ENCODE measurements around the gene KANSL3.
"Not testable (repeated sequence)": the region's sequence is repeated elsewhere in the genome, so short reads cannot be mapped to it uniquely, and the experiment has no call there.

The KANSL3 gene

GRCh38 chr2:96602330-96602823 is 35.7 kb downstream of the KANSL3 start:
- DNase-seq: no peak

- no peak for DNase-seq
These were observed 36.5 kb downstream of the KANSL3 start for GRCh38 chr2:96601382-96602292.

- DNase-seq: no peak
These were observed 38.2 kb downstream of the KANSL3 start for GRCh38 chr2:96599941-96600340.

GRCh38 chr2:96596596-96596995 is 41.5 kb downstream of the KANSL3 start:
- no peak for DNase-seq

- DNase-seq: no peak
These were observed 43.4 kb downstream of the KANSL3 start for GRCh38 chr2:96594691-96595152.

- no peak for DNase-seq
These were observed 43.8 kb downstream of the KANSL3 start for GRCh38 chr2:96594282-96594681.

GRCh38 chr2:96591494-96591893 is 46.6 kb downstream of the KANSL3 start:
- no peak for DNase-seq

GRCh38 chr2:96591054-96591453 is 47.1 kb downstream of the KANSL3 start:
- DNase-seq: no peak

- no peak for DNase-seq
These were observed 50.3 kb downstream of the KANSL3 start for GRCh38 chr2:96587843-96588242.

GRCh38 chr2:96584017-96584416 is 54.1 kb downstream of the KANSL3 start:
- no peak for DNase-seq

GRCh38 chr2:96580771-96581170 is 57.3 kb downstream of the KANSL3 start:
- no peak for DNase-seq

- no peak for DNase-seq
These were observed 58.7 kb downstream of the KANSL3 start for GRCh38 chr2:96579422-96579821.

GRCh38 chr2:96578731-96579130 is 59.4 kb downstream of the KANSL3 start:
- DNase-seq: no peak

- DNase-seq: no peak
These were observed 60.6 kb downstream of the KANSL3 start for GRCh38 chr2:96577501-96577900.

- DNase-seq: no peak
These were observed 62.2 kb downstream of the KANSL3 start for GRCh38 chr2:96575785-96576456.

GRCh38 chr2:96574364-96574763 is 63.7 kb downstream of the KANSL3 start:
- no peak for DNase-seq

- DNase-seq: no peak
These were observed 70.0 kb downstream of the KANSL3 start for GRCh38 chr2:96568094-96568493.

GRCh38 chr2:96565111-96565510 is 73.0 kb downstream of the KANSL3 start:
- no peak for DNase-seq

- DNase-seq: no peak
These were observed 73.5 kb downstream of the KANSL3 start for GRCh38 chr2:96564563-96564962.

GRCh38 chr2:96564026-96564425 is 74.1 kb downstream of the KANSL3 start:
- no peak for DNase-seq

- no peak for DNase-seq
These were observed 79.6 kb downstream of the KANSL3 start for GRCh38 chr2:96558485-96558884.

GRCh38 chr2:96558061-96558460 is 80.1 kb downstream of the KANSL3 start:
- DNase-seq: no peak

GRCh38 chr2:96557421-96557820 is 80.7 kb downstream of the KANSL3 start:
- not testable (repeated sequence) for DNase-seq
